ENCODE results near the gene BCR. TPM values are rescaled to one million over a fixed set of nuclear protein-coding genes. Genes with fewer than 3 reads are reported as not detected.
"Not testable (repeated sequence)": the region's sequence is repeated elsewhere in the genome, so short reads cannot be mapped to it uniquely, and the experiment has no call there.

Gene BCR
- total RNA-seq, 1 donor from 2014 or later: 92.6 TPM

GRCh38 chr22:23325183-23325582 is 144.9 kb downstream of the BCR start:
- H3K9me3 Mint-ChIP-seq (ENCODE audit: unreplicated experiment): no peaks in the 10 kb centered on the region
- no peaks in the 10 kb centered on the region for H3K27me3 Mint-ChIP-seq (ENCODE audit: unreplicated experiment)
- no peak overlapping the region for H3K4me3 Mint-ChIP-seq (ENCODE audit: unreplicated experiment)
- H3K4me1 Mint-ChIP-seq (ENCODE audit: unreplicated experiment): no peaks in the 10 kb centered on the region
- no peak overlapping the region for H3K27ac Mint-ChIP-seq (ENCODE audit: unreplicated experiment)
- H3K36me3 Mint-ChIP-seq (ENCODE audit: low read depth, unreplicated experiment): no peaks in the 10 kb centered on the region
- no peak for TF ChIP-seq CTCF (IDR thresholded peaks at IDR 0.05; ENCODE audit: unreplicated experiment)
- no peak for DNase-seq (ENCODE audit: low spot score)

GRCh38 chr22:23333822-23334221 is 153.5 kb downstream of the BCR start:
- H3K27ac Mint-ChIP-seq (ENCODE audit: unreplicated experiment); DNase-seq (ENCODE audit: low spot score); H3K27me3 Mint-ChIP-seq (ENCODE audit: unreplicated experiment); H3K4me3 Mint-ChIP-seq (ENCODE audit: unreplicated experiment); H3K36me3 Mint-ChIP-seq (ENCODE audit: low read depth, unreplicated experiment); H3K9me3 Mint-ChIP-seq (ENCODE audit: unreplicated experiment); H3K4me1 Mint-ChIP-seq (ENCODE audit: unreplicated experiment): not testable (repeated sequence)

GRCh38 chr22:23337672-23338071 is 157.4 kb downstream of the BCR start:
- not testable (repeated sequence) for H3K4me3 Mint-ChIP-seq (ENCODE audit: unreplicated experiment); H3K36me3 Mint-ChIP-seq (ENCODE audit: low read depth, unreplicated experiment); H3K4me1 Mint-ChIP-seq (ENCODE audit: unreplicated experiment); H3K9me3 Mint-ChIP-seq (ENCODE audit: unreplicated experiment); H3K27ac Mint-ChIP-seq (ENCODE audit: unreplicated experiment); DNase-seq (ENCODE audit: low spot score); H3K27me3 Mint-ChIP-seq (ENCODE audit: unreplicated experiment)

GRCh38 chr22:23341942-23342695 is 161.8 kb downstream of the BCR start:
- H3K4me1 Mint-ChIP-seq (ENCODE audit: unreplicated experiment); H3K9me3 Mint-ChIP-seq (ENCODE audit: unreplicated experiment); H3K27me3 Mint-ChIP-seq (ENCODE audit: unreplicated experiment); H3K36me3 Mint-ChIP-seq (ENCODE audit: low read depth, unreplicated experiment); H3K27ac Mint-ChIP-seq (ENCODE audit: unreplicated experiment); H3K4me3 Mint-ChIP-seq (ENCODE audit: unreplicated experiment); DNase-seq (ENCODE audit: low spot score): not testable (repeated sequence)

GRCh38 chr22:23351321-23351720 is 171.0 kb downstream of the BCR start:
- no peaks in the 10 kb centered on the region for H3K36me3 Mint-ChIP-seq (ENCODE audit: low read depth, unreplicated experiment)
- H3K27me3 Mint-ChIP-seq (ENCODE audit: unreplicated experiment): no peaks in the 10 kb centered on the region
- no peak for TF ChIP-seq CTCF (IDR thresholded peaks at IDR 0.05; ENCODE audit: unreplicated experiment)
- H3K27ac Mint-ChIP-seq (ENCODE audit: unreplicated experiment): no peak overlapping the region
- H3K9me3 Mint-ChIP-seq (ENCODE audit: unreplicated experiment): no peaks in the 10 kb centered on the region
- H3K4me1 Mint-ChIP-seq (ENCODE audit: unreplicated experiment): no peaks in the 10 kb centered on the region
- H3K4me3 Mint-ChIP-seq (ENCODE audit: unreplicated experiment): no peak overlapping the region
- DNase-seq (ENCODE audit: low spot score): no peak

GRCh38 chr22:23353004-23353403 is 172.7 kb downstream of the BCR start:
- no peaks in the 10 kb centered on the region for H3K27me3 Mint-ChIP-seq (ENCODE audit: unreplicated experiment)

More at GRCh38 chr22:23353004-23353403, 172.7 kb downstream of the BCR start:
- no peaks in the 10 kb centered on the region for H3K4me1 Mint-ChIP-seq (ENCODE audit: unreplicated experiment)
- no peak overlapping the region for H3K4me3 Mint-ChIP-seq (ENCODE audit: unreplicated experiment)
- DNase-seq (ENCODE audit: low spot score): no peak
- TF ChIP-seq CTCF (IDR thresholded peaks at IDR 0.05; ENCODE audit: unreplicated experiment): no peak
- no peak overlapping the region for H3K27ac Mint-ChIP-seq (ENCODE audit: unreplicated experiment)
- H3K36me3 Mint-ChIP-seq (ENCODE audit: low read depth, unreplicated experiment): no peaks in the 10 kb centered on the region
- no peaks in the 10 kb centered on the region for H3K9me3 Mint-ChIP-seq (ENCODE audit: unreplicated experiment)

Measured in endothelial cell (in vitro differentiated cells).